Fibroblast of peridontal ligament (primary cell): Measurements from ENCODE around the gene DDX11.
"Not testable (repeated sequence)": the region's sequence is repeated elsewhere in the genome, so short reads cannot be mapped to it uniquely, and the experiment has no call there.

Experiments
- DNase-seq: peaks from one replicate; pipeline ENCODE4 v3.0.0-alpha.2; 2010; ENCODE audit errors: extremely low read depth

DDX11 gene

GRCh38 chr12:31099434-31099833 lies 25.8 kb downstream of the DDX11 start:
- DNase-seq: not testable (repeated sequence)

DNA sequence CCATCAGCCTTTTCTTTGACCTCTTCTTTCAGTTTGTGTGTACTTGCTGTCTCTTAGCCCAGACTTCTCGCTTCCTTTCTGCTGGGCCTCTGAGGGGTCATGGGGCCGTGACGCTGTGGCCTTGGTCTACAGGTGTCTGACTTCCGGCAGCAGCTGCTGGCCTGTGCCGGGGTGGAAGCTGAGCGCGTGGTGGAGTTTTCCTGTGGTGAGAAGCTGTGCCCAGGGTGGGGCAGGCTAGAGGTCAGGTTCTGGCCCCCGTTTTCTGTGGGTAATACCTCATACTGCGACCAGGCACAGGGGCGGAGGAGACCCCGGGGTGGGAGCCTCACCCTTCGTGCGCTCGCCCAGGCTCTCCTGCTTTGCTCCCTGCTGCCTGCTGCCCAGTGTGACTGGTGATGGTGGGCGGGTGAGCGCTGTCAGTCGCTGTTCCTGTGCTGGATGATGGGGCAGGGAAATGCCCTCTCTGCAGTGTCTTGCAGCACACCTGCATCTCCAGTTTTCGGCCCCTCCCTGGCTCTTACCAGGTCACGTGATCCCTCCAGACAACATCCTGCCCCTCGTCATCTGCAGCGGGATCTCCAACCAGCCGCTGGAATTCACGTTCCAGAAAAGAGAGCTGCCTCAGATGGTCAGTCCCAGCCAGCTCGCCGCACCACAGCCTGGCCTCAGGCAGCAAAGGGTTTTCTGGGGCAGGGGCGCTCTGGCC lies 27.0 kb downstream of the DDX11 start:
- not testable (repeated sequence) for DNase-seq

- not testable (repeated sequence) for DNase-seq
Measured at GRCh38 chr12:31102125-31102524, 28.5 kb downstream of the DDX11 start.

- not testable (repeated sequence) for DNase-seq
Measured at GRCh38 chr12:31102596-31102995, 28.9 kb downstream of the DDX11 start.

GRCh38 chr12:31103561-31103975 lies 29.9 kb downstream of the DDX11 start:
- DNase-seq: not testable (repeated sequence)

DNA sequence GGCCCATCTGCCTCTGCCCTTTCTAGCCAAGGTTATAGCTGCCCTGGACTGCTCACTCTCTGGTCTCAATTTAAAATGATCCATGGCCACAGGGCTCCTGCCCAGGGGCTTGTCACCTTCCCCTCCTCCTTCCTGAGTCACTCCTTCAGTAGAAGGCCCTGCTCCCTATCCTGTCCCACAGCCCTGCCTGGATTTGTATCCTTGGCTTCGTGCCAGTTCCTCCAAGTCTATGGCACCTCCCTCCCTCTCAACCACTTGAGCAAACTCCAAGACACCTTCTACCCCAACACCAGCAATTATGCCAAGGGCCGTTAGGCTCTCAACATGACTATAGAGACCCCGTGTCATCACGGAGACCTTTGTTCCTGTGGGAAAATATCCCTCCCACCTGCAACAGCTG lies 30.6 kb downstream of the DDX11 start:
- DNase-seq: not testable (repeated sequence)

- DNase-seq: not testable (repeated sequence)
Measured at GRCh38 chr12:31104773-31105172, 31.1 kb downstream of the DDX11 start.

GRCh38 chr12:31105668-31106067 lies 32.0 kb downstream of the DDX11 start:
- no peak for DNase-seq

DNA sequence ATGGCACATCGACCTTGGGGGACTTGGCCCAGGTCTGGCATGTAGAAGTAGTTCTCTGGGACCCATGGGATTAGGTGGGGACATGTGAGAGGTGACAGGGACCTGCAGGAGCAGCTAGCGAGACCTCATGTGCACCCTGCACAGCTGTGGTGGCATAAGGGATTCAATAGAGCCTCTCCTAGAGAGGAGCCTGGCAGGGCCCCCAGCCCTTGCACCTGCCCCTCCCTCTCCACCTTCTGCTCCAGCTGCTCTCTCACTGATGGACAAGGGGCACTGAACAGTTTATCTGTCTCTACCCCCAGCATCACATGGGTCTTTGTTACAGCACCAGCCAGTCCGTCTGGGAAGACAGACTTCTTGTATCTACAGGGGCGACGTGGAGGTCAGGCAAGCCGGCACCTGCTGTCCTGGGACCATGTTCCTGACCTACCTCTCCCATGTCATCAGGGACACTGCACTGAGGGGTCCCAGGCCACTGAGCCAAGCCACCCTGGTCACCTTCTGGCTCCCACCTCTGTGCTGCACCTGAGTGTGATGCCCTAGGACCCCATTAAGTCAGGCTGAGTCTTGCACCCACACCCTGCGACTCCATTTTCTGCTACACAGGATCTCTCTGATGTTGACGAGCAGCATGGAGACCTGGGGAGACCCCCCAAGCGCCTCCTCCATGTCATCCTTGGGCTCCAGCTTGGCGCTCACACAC lies 32.6 kb downstream of the DDX11 start:
- DNase-seq: no peak

- not testable (repeated sequence) for DNase-seq
Measured at GRCh38 chr12:31109773-31110172, 36.1 kb downstream of the DDX11 start.

DNA sequence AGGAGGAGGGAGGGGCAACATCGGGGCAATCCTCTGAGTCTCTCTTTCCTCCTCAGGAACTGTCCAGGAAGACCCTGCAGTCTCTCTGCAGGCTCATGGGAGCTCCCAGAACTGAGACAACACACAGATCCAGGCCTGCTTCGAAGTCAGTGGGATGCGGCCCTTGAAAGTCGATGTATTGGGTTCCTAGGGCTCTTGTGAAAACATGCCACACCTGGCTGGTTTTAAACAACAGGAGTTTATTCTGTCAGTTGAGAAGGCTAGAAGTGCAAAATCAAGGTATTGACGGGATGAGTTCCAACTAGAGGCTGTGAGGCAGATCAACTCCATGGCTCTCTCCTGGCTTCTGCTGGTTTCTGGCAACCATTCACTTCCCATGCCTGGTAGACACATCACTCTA lies 36.6 kb downstream of the DDX11 start:
- DNase-seq: not testable (repeated sequence)

GRCh38 chr12:31115092-31115601 lies 41.5 kb downstream of the DDX11 start:
- DNase-seq: not testable (repeated sequence)

DNA sequence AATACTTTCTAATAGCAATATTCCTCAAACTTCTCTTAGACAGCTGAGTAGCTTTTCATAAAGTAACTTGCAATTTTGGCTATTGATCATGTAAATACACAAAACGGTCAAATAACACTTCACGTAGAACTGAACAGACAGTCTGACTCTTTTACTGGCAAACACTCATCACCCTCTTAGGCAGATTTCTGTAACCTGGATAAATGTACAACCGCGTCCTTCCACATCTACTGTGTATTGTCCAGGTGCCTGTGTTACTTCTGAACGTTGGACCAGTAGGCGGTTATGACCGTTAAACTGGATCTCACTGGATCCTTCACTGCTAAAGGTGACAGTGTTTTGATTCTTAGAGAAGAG lies 43.2 kb downstream of the DDX11 start:
- DNase-seq: not testable (repeated sequence)

DNA sequence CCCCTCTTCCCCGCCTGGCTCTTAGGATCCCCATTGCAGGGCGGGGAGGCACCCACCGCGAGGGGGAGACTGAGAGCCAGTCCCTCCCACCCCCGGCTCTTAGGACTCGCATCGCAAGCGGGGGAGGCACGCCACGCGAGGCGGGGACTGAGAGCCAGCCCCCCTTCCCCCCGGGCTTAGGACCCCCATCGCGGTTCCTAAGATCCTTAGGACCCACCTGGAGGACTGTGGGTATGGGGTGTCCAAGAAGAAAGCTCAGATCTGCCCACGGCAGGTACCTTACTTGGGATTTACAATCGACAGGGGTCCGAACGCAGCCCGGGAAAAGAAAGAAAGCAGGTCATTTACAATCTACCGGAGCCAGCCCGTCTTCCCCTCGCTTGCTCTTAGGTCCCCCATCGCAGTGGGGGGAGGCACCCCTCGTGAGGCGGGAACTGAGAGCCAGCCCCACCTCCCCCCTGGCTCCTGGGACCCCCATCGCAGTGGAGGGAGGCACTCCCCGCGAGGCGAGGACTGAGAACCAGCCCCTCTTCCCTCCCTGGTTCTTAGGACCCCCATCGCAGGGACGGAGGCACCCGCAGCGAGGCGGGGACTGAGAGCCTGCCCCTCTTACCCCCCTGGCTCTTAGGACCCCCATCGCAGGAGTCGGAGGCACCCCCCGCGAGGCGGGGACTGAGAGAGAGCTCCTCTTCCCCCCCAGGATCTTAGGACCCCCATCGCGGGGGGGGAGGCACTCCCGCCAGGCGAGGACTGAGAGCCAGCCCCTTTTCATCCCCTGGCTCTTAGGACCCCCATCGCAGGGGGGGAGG lies 43.7 kb downstream of the DDX11 start:
- no peak for DNase-seq

DNA sequence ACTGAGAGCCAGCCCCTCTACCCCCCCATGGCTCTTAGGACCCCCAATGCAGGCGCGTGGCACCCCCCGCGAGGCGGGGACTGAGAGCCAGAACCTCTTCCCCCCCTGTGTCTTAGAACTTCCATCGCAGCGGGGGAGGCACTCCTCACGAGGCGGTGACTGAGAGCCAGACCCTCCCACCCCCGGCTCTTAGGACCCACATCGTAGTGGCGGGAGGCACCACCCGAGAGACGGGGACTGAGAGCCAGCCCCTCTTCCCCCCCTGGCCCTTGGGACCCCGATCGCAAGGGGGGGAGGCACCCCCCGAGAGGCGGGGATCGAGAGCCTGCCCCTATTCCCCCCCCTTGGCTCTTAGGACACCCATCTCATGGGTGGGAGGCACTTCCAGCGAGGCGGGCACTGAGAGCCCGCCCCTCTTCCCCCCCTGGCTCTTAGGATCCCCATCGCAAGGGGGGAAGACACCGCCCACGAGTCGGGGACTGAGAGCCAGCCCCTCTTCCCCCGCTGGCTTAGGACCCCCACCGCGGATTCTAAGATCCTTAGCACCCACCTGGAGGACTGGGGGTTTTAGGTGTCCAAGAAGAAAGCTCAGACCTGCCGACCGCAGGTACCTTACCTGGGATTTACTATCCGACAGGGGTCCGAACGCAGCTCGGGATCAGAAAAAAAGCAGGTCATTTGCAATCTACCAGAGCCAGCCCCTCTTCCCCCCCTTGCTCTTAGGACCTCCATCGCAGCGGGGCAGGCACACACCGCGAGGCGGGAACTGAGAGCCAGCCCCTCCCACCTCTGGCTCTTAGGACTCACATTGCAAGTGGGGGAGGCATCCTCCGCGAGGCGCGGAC lies 44.9 kb downstream of the DDX11 start:
- DNase-seq: no peak

GRCh38 chr12:31119192-31119802 lies 45.6 kb downstream of the DDX11 start:
- no peak for DNase-seq

DNA sequence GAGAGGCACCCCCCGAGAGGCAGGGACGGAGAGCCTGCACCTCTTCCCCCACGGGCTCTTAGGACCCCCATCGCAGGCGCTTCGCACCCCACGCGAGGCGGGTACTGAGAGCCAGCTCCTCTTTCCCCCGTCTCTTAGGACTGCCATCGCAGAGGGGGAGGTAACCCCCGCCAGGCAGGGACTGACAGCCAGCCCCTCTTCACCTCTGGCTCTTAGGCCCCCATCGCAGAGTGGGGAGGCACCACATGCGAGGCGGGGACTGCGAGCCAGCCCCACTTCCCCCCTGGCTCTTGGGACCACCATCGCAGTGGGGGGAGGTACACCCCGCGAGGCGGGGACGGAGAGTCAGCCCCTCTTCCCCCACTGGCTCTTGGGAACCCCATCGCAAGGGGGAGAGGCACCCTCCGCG lies 46.1 kb downstream of the DDX11 start:
- no peak for DNase-seq

DNA sequence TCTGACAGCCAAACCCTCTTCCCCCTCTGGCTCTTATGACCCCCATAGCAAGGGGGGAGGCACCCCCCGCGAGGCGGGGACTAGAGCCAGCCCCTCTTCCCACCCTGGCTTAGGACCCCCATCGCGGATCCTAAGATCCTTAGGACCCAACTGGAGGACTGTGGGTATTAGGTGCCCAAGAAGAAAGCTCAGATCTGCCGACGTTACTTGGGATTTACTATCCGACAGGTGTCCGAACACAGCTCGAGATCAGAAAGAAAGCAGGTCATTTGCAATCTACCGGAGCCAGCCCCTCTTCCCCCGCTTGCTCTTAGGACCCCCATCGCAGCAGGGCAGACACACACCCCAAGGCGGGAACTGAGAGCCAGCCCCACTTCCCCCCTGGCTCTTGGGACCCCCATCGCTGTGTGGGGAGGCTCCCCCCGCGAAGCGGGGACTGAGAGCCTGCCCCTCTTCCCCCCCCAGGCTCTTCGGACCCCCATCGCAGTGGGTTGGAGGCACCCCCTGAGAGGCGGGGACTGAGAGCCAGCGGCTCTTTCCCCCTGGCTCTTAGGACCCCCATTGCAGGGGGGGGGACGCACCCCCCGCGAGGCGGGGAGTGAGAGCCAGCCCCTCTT lies 46.8 kb downstream of the DDX11 start:
- no peak for DNase-seq

GRCh38 chr12:31121022-31121728 lies 47.5 kb downstream of the DDX11 start:
- not testable (repeated sequence) for DNase-seq

DNA sequence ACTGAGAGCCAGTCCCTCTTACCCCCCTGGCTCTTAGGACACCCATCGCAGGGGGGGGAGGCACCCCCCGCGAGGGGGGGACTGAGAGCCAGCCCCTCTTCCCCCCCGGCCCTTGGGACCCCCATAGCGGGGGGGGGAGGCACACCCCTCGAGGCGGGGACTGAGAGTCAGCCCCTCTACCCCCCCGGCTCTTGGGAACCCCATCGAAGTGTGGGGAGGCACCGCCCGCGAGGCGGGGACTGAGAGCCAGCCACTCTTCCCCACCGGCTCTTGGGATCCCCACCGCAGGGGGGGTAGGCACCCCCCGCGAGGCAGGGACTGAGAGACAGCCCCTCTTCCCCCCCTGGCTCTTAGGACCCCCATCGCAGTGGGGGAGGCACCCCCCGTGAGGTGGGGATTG lies 48.8 kb downstream of the DDX11 start:
- no peak for DNase-seq
